Effector memory CD4-positive, alpha-beta T cell (primary cell): ENCODE data around the gene ZNF469.

Experiments
- DNase-seq, 3 donors: peaks; one replicate each; pipeline ENCODE4 v3.0.0-alpha.2; 2020
- H3K27ac ChIP-seq: 2 replicates; pipeline ENCODE4 v1.7.0; 2013; ENCODE audit warnings: mild to moderate bottlenecking, low read length, moderate library complexity; ENCODE audit not compliant: insufficient read depth, poor library complexity, severe bottlenecking
- H3K27me3 ChIP-seq: replicated peaks from 2 replicates; pipeline ENCODE4 v1.7.0; 2013; ENCODE audit warnings: mild to moderate bottlenecking, low read length; ENCODE audit not compliant: insufficient read depth, control insufficient read depth, poor library complexity, severe bottlenecking
- H3K36me3 ChIP-seq: 2 replicates; pipeline ENCODE4 v1.7.0; 2013; ENCODE audit warnings: mild to moderate bottlenecking, low read length, moderate library complexity; ENCODE audit not compliant: control insufficient read depth, insufficient read depth
- H3K4me1 ChIP-seq: 2 replicates; pipeline ENCODE4 v1.7.0; 2013; ENCODE audit warnings: low read length, mild to moderate bottlenecking; ENCODE audit not compliant: control insufficient read depth, insufficient read depth, poor library complexity, severe bottlenecking
- H3K4me3 ChIP-seq: 2 replicates; pipeline ENCODE4 v1.7.0; 2013; ENCODE audit warnings: low read length, low read depth, mild to moderate bottlenecking; ENCODE audit not compliant: insufficient read depth, poor library complexity, severe bottlenecking
- H3K9me3 ChIP-seq: 2 replicates; pipeline ENCODE4 v1.7.0; 2013; ENCODE audit warnings: mild to moderate bottlenecking, low read length, moderate library complexity; ENCODE audit not compliant: control insufficient read depth

The ZNF469 gene

DNA sequence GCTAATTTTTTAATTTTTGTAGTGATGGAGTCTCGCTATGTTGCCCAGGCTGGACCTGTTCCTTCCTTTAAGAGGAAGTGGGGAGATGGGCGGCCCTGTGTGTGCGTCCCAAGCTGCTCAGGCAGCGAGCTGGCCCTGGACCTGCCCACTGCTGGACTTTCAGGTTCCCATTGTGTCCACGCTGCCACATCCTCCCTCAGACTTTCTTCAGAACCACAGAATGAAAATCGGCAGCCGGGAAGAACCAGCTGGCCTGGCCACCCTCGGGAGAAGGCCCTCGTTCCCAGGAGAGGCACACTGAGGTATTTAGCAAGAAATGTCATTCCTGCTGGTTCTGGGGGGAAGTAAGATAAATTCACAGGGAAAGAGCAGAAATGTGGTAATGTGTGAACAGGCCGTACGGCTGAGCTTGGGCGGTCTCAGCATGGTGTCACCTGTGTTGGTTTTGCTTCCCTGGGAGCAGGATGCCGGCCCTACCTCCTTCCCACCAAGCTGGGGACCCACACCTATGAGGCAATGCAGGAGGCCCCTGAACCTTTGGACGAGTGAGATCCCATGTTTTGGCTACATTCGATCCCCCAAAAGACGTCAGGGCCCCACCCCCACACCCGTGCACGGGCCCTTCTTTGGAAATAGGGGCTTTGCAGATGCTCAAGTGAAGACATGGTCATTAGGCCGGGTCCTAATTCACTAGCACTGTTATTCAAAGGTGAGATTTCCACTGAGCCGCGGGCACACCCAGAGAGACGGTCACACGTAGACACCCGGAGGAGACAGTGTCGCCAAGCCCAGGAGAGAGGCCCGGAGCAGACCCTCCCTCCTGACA, 35.9 kb upstream of the ZNF469 start:
- DNase-seq, result no peak
- no peak overlapping the region for H3K27ac ChIP-seq
- no peaks in the 10 kb centered on the region for H3K36me3 ChIP-seq
- H3K4me3 ChIP-seq, result no peak overlapping the region
- no peaks in the 10 kb centered on the region for H3K9me3 ChIP-seq
- H3K27me3 ChIP-seq, result no peaks in the 10 kb centered on the region
- H3K4me1 ChIP-seq, result peaks cover 5% of the 10 kb centered on the region

DNA sequence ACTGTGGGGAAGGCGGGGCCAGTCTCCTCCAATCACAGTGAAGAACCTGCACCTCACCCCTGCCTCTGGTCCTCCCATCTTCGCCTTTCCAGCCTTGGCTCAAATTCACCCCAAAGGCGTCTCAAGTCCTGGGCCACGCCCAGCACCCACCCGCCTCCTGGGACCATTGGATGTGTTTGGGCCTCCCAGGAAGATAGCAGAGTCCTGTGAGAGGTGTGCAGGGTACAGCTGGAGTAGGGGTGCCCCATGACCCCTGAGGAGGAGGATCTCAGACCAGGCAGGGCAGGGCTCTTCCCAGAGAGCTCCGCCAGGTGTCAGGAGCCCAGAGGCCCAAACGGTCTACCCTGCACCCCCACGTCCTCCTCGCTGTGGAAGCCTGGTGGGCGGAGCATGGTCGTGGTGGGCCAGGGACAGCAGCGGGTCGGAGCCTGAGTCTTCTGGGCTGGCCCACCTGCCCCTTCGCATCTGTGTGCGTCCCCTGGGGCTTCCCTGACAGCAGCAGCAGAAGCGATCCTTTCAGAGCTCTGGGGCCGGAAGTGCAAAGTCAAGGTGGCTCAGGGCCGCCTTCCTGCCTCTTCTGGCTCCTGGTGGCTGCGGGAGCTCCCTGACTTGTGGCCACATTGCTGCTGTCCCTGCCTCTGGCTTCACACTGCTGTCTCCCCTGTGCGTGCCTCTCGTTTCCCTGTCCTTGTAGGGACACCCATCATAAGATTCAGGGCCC, 34.9 kb upstream of the ZNF469 start:
- Histone ChIP-seq H3K27me3 (no peaks in the 10 kb centered on the region), H3K27ac (no peak overlapping the region), H3K4me1 (peaks cover 5% of the 10 kb centered on the region), H3K36me3 (no peaks in the 10 kb centered on the region), H3K9me3 (no peaks in the 10 kb centered on the region), H3K4me3 (no peak overlapping the region)
- DNase-seq, result peak in 1 of 3 donors; percentile 3

DNA sequence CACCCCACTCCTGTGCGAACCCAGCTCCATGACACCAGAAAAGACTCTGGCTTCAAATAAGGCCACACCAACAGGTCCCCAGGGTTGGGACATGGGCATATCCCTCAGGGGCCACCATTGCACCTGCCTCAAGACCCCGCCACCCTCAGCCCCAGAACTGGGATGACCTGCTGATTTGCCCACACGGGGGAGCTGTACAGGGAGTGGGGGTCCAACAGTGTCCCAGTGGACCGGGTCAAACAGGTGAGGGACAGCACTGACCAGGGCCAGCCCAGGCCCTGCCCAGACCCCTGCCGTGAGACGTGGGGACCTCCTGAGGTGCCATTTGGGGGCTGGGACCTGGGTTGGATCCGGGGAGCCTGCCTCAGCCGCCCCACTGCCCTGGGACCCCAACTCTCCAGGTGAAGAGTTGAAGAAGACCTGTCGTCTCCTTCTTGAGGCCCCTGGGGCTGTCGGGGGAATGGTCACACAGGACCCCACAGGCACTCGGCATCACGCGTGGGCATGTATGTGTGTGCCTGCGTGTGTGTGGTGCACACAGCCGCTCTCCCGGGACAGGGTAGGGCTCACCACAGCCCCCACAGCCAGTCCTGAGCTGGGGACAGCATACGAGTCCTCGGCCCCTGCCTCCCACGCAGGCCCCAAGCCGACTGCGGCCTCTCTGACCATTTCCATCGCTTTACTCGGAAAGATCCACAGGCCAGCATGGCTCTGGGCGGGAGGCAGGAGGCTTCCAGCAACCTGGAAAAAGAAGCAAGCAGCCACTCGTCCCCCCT, 34.2 kb upstream of the ZNF469 start:
- H3K9me3 ChIP-seq, result no peaks in the 10 kb centered on the region
- no peak for DNase-seq
- H3K4me1 ChIP-seq, result peaks cover 5% of the 10 kb centered on the region
- no peaks in the 10 kb centered on the region for H3K36me3 ChIP-seq
- H3K27me3 ChIP-seq, result no peaks in the 10 kb centered on the region
- H3K27ac ChIP-seq, result no peak overlapping the region
- no peak overlapping the region for H3K4me3 ChIP-seq

DNA sequence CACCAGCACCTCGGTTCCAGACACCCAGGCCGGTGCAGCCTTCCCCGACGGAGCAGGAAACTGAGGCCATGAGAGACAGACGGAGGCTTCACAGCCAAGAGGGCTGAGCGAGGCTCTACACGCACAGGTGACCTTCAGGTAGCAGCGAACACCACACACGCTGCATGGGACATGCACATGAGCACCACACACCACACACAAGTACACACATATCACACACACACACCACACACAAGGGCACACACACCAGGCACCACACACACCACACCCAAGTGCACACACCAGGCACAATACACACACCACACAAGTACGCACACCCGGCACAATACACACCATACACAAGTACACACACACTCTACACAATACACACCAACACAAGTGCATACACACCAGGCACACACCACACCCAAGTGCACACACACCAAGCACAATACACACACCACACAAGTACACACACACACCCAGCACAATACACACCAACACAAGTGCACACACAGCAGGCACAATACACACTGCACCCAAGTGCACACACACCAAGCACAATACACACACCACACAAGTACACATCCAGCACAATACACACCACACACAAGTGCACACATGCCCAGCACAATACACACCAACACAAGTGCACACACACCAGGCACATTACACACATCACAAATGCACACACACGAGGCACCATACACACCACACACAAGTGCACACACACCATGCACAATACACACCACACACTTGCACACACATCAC, 33.4 kb upstream of the ZNF469 start:
- Histone ChIP-seq H3K4me1 (peaks cover 5% of the 10 kb centered on the region), H3K4me3 (no peak overlapping the region), H3K9me3 (no peaks in the 10 kb centered on the region), H3K36me3 (no peaks in the 10 kb centered on the region), H3K27me3 (no peaks in the 10 kb centered on the region), H3K27ac (no peak overlapping the region)
- DNase-seq, result no peak

DNA sequence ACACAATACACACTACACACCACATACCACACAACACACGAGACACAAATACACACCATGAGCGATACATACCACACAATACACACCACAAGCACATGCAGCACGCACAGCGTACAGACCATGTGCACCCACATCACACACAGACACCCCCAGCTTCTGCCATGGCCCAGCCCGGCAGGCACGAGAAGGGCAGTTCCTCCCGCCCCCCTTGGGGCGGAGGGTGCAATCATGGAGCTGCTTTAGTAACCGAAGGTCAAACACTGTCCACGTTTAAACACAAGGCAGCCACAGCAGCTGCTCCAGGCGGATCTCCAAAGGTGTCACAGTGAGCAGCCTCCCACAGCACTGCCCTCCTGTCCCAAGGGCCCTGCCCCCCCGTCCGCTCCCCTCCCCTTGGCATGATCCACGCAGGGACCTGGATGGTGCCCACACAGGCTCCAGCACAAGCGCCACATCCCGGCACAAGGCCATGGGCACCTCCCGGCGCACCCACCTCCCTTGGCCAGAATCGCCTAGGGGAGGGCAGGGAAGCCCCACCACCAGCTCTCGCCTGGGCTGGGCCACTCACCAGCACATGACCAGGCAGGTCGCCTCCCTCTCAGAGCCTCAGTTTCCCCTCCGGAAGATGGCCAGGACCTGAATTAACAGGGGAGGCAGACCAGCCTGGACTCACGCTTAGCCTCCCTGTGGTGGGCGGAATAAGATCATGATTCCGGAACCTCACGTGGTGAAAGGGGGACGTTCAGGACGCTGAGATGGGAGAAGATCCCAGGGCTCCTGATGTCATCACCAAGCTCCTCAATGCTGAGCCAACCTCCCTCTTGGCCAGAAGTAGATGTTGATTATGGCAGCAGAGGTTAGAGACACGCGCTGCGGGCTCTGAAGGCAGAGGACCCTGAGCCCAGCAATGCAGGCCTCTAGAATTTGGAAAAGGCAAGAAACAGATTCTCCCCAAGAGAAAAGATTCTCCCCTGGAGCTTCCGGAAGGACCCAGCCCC, 32.6 kb upstream of the ZNF469 start:
- H3K9me3 ChIP-seq, result no peaks in the 10 kb centered on the region
- H3K27me3 ChIP-seq, result no peaks in the 10 kb centered on the region
- no peak overlapping the region for H3K27ac ChIP-seq
- no peak for DNase-seq
- no peaks in the 10 kb centered on the region for H3K36me3 ChIP-seq
- H3K4me3 ChIP-seq, result no peak overlapping the region
- H3K4me1 ChIP-seq, result peaks cover 5% of the 10 kb centered on the region

DNA sequence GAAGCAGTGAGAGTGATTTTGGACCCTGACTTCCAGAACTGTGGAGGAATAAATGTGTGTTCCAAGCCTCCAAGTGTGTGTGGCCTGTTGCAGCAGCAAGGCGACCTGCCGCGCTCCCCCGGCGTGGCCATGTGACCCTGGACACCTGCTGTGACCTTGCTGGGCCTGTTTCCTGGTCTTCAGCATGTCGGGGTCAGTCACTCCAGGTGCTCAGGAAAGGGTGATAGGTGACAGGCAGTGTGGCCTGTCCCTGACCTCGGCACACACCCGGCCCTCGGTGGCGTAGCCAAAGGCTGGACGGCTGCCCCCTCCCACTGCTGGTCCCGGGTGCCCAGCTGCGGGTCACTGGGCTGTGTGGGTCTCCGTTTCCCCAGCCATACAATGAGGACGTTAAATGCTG, 31.8 kb upstream of the ZNF469 start:
- Histone ChIP-seq H3K27me3 (no peaks in the 10 kb centered on the region), H3K4me3 (no peak overlapping the region), H3K27ac (no peak overlapping the region), H3K36me3 (no peaks in the 10 kb centered on the region), H3K9me3 (no peaks in the 10 kb centered on the region), H3K4me1 (peaks cover 5% of the 10 kb centered on the region)
- no peak for DNase-seq

DNA sequence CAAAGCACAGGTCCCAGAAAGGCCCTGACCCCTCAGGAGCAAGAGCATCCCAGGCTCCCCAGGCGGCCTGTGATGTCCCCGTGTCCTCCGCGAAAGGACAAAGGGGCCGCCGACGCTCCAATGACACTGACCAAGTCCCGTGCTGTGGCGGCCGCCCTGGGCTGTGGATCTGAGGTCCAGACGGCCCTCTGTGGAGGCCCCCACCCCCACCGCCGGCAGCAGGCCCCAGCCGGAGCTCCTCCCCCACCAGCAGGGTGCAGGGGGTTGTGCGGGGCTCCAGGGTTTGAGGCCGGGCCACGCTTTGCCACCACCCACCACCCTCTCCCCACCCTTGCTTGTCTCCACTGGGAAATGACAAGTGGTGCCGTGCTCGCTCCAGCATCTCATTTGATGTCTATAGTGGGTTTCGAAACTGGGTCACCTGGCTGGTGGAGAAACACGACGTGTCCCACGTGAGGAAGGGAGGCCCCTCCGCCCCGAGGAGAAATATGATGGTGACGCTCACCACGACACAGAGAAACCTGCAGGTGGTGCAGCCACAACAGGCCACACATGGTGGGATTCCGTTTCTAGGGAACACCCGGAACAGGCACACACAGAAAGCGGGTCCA, 31.2 kb upstream of the ZNF469 start:
- Histone ChIP-seq H3K27me3 (no peaks in the 10 kb centered on the region), H3K4me1 (peaks cover 5% of the 10 kb centered on the region), H3K36me3 (no peaks in the 10 kb centered on the region), H3K9me3 (no peaks in the 10 kb centered on the region), H3K27ac (no peak overlapping the region), H3K4me3 (no peak overlapping the region)
- no peak for DNase-seq

DNA sequence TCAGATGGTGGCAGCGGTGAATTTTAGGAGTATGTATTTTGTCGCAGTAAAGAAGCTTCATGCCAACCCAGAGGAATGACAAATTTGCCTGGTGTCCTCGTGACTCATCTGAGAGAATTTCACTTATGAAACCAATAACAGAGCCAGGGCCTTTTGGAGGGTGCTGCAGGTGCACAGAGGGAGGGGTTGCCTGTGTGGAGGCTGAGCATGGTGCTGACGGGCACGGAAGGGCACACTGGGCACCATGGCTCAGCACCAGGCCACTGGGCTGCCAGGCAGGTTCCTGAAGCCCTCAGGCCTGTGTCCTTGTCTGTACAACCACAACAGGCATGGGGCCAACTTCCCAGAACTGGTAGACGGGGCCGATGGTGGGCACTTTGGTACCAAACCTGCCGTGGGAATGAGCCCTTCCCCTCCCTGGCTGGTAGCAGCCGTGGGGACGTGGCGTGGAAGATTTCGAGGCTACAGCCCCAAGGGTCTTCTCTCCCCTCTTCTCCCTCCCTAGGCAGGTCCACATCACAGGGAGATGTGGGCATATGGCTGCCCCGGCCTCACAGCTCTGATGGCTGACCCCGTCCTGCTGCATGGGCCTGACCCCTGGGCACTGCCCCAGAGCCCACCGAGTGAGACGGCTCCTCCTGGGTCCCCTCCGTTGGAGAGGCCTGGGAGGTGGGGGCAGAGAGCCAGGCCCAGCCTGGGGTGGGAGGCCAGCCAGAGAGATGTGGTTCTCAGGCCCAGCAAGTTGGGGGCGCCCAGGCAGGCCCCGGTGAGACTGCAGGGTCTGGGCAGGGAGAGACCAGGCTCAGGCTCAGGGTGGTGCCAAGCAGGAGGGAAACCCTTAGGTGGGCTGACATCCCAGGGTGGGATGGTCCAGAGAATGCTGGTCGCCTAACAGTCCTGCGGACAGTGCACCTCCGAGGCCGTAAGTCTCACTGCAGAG, 30.2 kb upstream of the ZNF469 start:
- no peak for DNase-seq
- no peak overlapping the region for H3K4me3 ChIP-seq
- no peak overlapping the region for H3K27ac ChIP-seq
- H3K36me3 ChIP-seq, result no peaks in the 10 kb centered on the region
- no peaks in the 10 kb centered on the region for H3K9me3 ChIP-seq
- peaks cover 5% of the 10 kb centered on the region for H3K4me1 ChIP-seq
- H3K27me3 ChIP-seq, result no peaks in the 10 kb centered on the region
